Mesenchymal stem cell (in vitro differentiated cells and primary cell): ENCODE results near the gene CCDC97.

Experiments
- DNase-seq: peaks from one replicate; pipeline ENCODE4 v3.0.0-alpha.2; 2013
- H2AFZ ChIP-seq: one replicate; pipeline ENCODE4 v1.6.1; 2013; ENCODE audit warnings: low read depth, mild to moderate bottlenecking, control low read depth, inconsistent platforms, low read length, moderate library complexity
- H2AK5ac ChIP-seq: 2 replicates; pipeline ENCODE4 v1.6.1; 2013; ENCODE audit warnings: low read length, moderate library complexity, mild to moderate bottlenecking, inconsistent platforms; ENCODE audit not compliant: severe bottlenecking
- H2BK120ac ChIP-seq: one replicate; pipeline ENCODE4 v1.6.1; 2013; ENCODE audit warnings: low read depth, mild to moderate bottlenecking, inconsistent platforms, low read length, moderate library complexity
- H2BK12ac ChIP-seq, 2 experiments: one replicate each; pipeline ENCODE4 v1.6.1; 2013; ENCODE audit warnings: inconsistent platforms in 2 of 2, low read length in 2 of 2, mild to moderate bottlenecking in 2 of 2, moderate library complexity in 2 of 2, control low read depth in 1 of 2
- H2BK15ac ChIP-seq: one replicate; pipeline ENCODE4 v1.6.1; 2013; ENCODE audit warnings: mild to moderate bottlenecking, low read depth, inconsistent platforms; ENCODE audit not compliant: poor library complexity, severe bottlenecking
- H2BK5ac ChIP-seq: 2 replicates; pipeline ENCODE4 v1.6.1; 2013; ENCODE audit warnings: low read depth, mild to moderate bottlenecking, low read length, control low read depth, inconsistent platforms; ENCODE audit not compliant: poor library complexity, severe bottlenecking
- H3K14ac ChIP-seq, 2 experiments: one replicate each; pipeline ENCODE4 v1.6.1; 2013; ENCODE audit warnings: inconsistent platforms in 2 of 2, low read length in 2 of 2, control low read depth in 1 of 2, mild to moderate bottlenecking in 1 of 2, moderate library complexity in 1 of 2
- H3K18ac ChIP-seq, 2 experiments: one replicate each; pipeline ENCODE4 v1.6.1; 2013; ENCODE audit warnings: inconsistent platforms in 2 of 2, low read length in 2 of 2, control low read depth in 1 of 2, low read depth in 1 of 2, mild to moderate bottlenecking in 1 of 2
- H3K23ac ChIP-seq, 2 experiments: one replicate each; pipeline ENCODE4 v1.6.1; 2013; ENCODE audit warnings: inconsistent platforms in 2 of 2, low read length in 2 of 2, mild to moderate bottlenecking in 2 of 2, moderate library complexity in 2 of 2, control low read depth in 1 of 2
- H3K27ac ChIP-seq: 2 replicates; pipeline ENCODE4 v1.5.1; 2013; ENCODE audit warnings: mild to moderate bottlenecking, moderate library complexity, low read length, control low read depth, inconsistent platforms; ENCODE audit not compliant: poor library complexity, severe bottlenecking
- H3K27me3 ChIP-seq, 2 experiments: 2 replicates each; pipeline versions ENCODE4 v1.6.1 to v1.7.0; 2013; ENCODE audit warnings: low read length in 2 of 2, mild to moderate bottlenecking in 2 of 2, moderate library complexity in 2 of 2, control low read depth in 1 of 2, inconsistent platforms in 1 of 2; ENCODE audit not compliant: control insufficient read depth in 1 of 2, insufficient read depth in 1 of 2
- H3K36me3 ChIP-seq, 2 experiments: 2 replicates each; pipeline versions ENCODE4 v1.6.1 to v1.7.0; 2013; ENCODE audit warnings: low read length in 2 of 2, control low read depth in 1 of 2, inconsistent platforms in 1 of 2, low read depth in 1 of 2, mild to moderate bottlenecking in 1 of 2; ENCODE audit not compliant: insufficient read depth in 2 of 2, control insufficient read depth in 1 of 2
- H3K4ac ChIP-seq, 2 experiments: one replicate each; pipeline ENCODE4 v1.6.1; 2013; ENCODE audit warnings: inconsistent platforms in 2 of 2, low read length in 2 of 2, mild to moderate bottlenecking in 2 of 2, moderate library complexity in 2 of 2, control low read depth in 1 of 2, low read depth in 1 of 2
- H3K4me1 ChIP-seq: 2 replicates; pipeline ENCODE4 v1.6.1; 2013; ENCODE audit warnings: low read depth, low read length, control low read depth; ENCODE audit not compliant: control insufficient read depth, insufficient read depth
- H3K4me2 ChIP-seq: 2 replicates; pipeline ENCODE4 v1.6.1; 2013; ENCODE audit warnings: low read length, mild to moderate bottlenecking, inconsistent platforms; ENCODE audit not compliant: poor library complexity, severe bottlenecking
- H3K4me3 ChIP-seq, 2 experiments: 2 replicates each; pipeline versions ENCODE4 v1.5.1 to v1.7.0; 2013; ENCODE audit warnings: low read length in 2 of 2, mild to moderate bottlenecking in 2 of 2, control low read depth in 1 of 2, low read depth in 1 of 2; ENCODE audit not compliant: insufficient read depth in 1 of 2
- H3K79me1 ChIP-seq: replicated peaks from 2 replicates; pipeline ENCODE4 v1.6.1; 2013; ENCODE audit warnings: mild to moderate bottlenecking, control low read depth, low read length, inconsistent platforms; ENCODE audit not compliant: poor library complexity, severe bottlenecking
- H3K9ac ChIP-seq: 2 replicates; pipeline ENCODE4 v1.7.0; 2013; ENCODE audit warnings: mild to moderate bottlenecking, low read length, moderate library complexity
- H3K9me3 ChIP-seq: 2 replicates; pipeline ENCODE4 v1.7.0; 2013; ENCODE audit warnings: mild to moderate bottlenecking, low read length; ENCODE audit not compliant: control insufficient read depth
- H4K8ac ChIP-seq: one replicate; pipeline ENCODE4 v1.6.1; 2013; ENCODE audit warnings: inconsistent platforms, mild to moderate bottlenecking, low read length, moderate library complexity
- H4K91ac ChIP-seq: one replicate; pipeline ENCODE4 v1.6.1; 2013; ENCODE audit warnings: mild to moderate bottlenecking, low read length, inconsistent platforms
- WGBS: methylation state at CpG from one replicate; pipeline ENCODE4 v1.1.7; 2013; ENCODE audit warnings: mixed read lengths; 5-methylcytosine and 5-hydroxymethylcytosine counted together

CCDC97 gene

DNA sequence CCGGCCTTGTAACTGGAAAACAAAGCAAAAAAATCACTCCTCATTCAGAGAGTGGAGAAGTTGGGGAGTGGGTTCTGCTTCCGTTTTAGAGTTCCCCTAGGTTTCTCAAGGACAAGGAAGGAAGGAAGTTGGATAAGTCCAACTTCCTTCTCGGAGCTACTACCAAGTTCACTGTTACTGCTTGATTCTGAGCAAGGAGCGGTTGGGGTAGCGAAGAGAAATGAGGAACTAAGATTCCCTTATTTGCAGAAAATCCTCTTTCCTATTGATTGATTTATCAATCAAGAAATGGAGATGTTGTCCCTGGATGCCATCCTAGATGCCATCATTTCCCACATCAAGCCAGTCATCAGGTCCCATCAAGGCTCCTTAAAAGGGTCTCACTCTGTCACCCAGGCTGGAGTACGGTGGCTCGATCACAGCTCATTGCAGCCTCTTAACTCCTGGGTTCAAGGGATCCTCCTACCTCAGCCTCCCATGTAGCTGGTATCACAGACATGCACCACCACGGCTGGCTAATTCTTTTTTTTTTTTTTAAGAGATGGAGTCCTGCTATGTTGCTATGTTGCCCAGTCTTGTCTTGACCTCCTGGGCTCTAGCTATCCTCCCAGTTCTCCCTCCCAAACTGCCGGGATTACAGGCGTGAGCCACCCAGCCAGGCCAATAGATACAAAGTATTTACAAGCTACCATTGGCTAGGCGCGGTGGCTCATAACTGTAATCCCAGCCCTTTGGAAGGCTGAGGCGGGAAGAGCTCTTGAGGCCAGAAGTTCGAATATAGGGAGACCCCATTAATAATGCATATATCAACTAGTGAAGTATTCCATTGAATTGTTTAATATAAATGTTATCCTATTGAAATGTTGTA lies 54.8 kb downstream of the CCDC97 start:
- Histone ChIP-seq H2BK12ac (peak overlapping the region in 1 of 2 experiments; percentile 29), H3K14ac (no peak overlapping the region), H3K4me1 (peaks cover 29% of the 10 kb centered on the region), H2AFZ (peak overlapping the region; percentile 53), H2BK120ac (no peak overlapping the region), H3K9ac (peak overlapping the region; percentile 99), H3K79me1 (peaks cover 24% of the 10 kb centered on the region), H3K27ac (peak overlapping the region; percentile 91), H3K23ac (no peak overlapping the region), H3K4ac (peak overlapping the region; percentile 29 to 52), H2AK5ac (peak overlapping the region; percentile 76), H2BK15ac (no peak overlapping the region), H3K18ac (peak overlapping the region; percentile 18 to 34), H3K27me3 (no peaks in the 10 kb centered on the region), H3K36me3 (peaks cover 0 to 3% of the 10 kb centered on the region in 2 experiments), H2BK5ac (peak overlapping the region; percentile 94), H3K4me3 (peak overlapping the region; percentile 58 to 90), H4K8ac (peak overlapping the region; percentile 81), H3K4me2 (peak overlapping the region; percentile 86), H3K9me3 (no peaks in the 10 kb centered on the region), H4K91ac (peak overlapping the region; percentile 84)
- 84% methylated on average over 9 of the region's 14 CpGs for WGBS
- DNase-seq = no peak

DNA sequence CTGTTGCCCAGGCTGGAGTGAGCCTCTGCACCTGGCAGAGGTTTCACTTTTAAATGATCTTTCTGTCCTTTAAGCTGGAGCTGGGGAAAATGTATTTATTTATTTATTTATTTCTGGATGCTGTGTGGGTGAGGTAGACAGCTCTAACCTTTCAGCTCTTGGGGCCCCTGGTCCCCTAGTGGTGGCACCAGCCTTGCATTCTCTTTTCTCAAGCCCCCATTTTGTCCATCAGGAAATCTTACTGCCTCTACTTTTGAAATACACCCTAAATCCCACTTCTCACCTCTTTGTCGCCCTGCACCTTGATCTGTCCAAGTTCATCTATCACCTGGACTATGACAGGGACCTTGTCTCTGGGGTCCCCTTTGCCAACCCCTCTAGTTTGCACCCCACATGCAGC lies 56.1 kb downstream of the CCDC97 start:
- Histone ChIP-seq H3K14ac (no peak overlapping the region), H3K27ac (no peak overlapping the region), H3K9ac (no peak overlapping the region), H3K4me1 (peaks cover 29% of the 10 kb centered on the region), H3K79me1 (peaks cover 25% of the 10 kb centered on the region), H2BK120ac (no peak overlapping the region), H3K23ac (no peak overlapping the region), H2BK5ac (no peak overlapping the region), H3K4me3 (no peak overlapping the region), H3K36me3 (peaks cover 0 to 3% of the 10 kb centered on the region in 2 experiments), H2AK5ac (peak overlapping the region; percentile 73), H4K8ac (peak overlapping the region; percentile 64), H3K27me3 (no peaks in the 10 kb centered on the region), H2AFZ (no peak overlapping the region), H2BK12ac (peak overlapping the region in 1 of 2 experiments; percentile 93), H4K91ac (peak overlapping the region; percentile 86), H3K4ac (no peak overlapping the region), H3K18ac (no peak overlapping the region), H3K9me3 (no peaks in the 10 kb centered on the region), H2BK15ac (no peak overlapping the region), H3K4me2 (no peak overlapping the region)
- 98% methylated on average over 1 of the region's 1 CpG for WGBS
- DNase-seq = no peak

DNA sequence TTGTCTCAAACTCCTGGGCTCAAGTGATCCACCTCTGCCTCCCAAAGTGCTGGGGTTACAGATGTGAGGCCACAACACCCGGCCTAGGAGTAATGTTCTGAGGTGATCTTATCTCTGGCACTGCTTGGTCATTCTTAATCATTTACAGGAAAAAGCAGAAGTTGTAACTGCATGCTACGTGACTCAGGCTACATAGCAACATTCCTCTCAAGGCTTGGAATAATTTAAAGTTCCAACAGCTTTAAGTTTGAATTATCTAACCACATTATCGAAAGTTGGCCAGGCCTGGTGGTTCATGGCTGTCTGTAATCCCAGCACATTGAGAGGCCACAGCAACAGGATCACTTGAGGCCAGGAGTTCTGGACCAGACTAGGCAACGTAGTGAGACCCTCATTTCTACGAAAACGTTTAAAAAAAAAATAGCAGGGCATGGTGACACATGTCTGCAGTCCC lies 57.9 kb downstream of the CCDC97 start:
- H3K18ac ChIP-seq = peak overlapping the region; percentile 70 to 91
- H3K23ac ChIP-seq = no peak overlapping the region
- H3K4me1 ChIP-seq = peaks cover 29% of the 10 kb centered on the region
- H2AFZ ChIP-seq = no peak overlapping the region
- H3K4ac ChIP-seq = peak overlapping the region in 1 of 2 experiments; percentile 17
- peaks cover 0 to 3% of the 10 kb centered on the region in 2 experiments for H3K36me3 ChIP-seq
- H3K4me3 ChIP-seq = no peak overlapping the region
- no peak overlapping the region for H2BK12ac ChIP-seq
- H3K4me2 ChIP-seq = peak overlapping the region; percentile 1
- H2AK5ac ChIP-seq = peak overlapping the region; percentile 94
- H3K14ac ChIP-seq = no peak overlapping the region
- DNase-seq = peak; percentile 90
- WGBS = 29% methylated on average over 6 of the region's 6 CpGs
- H2BK5ac ChIP-seq = peak overlapping the region; percentile 74
- H3K9ac ChIP-seq = peak overlapping the region; percentile 79
- peak overlapping the region; percentile 27 for H4K91ac ChIP-seq
- peaks cover 27% of the 10 kb centered on the region for H3K79me1 ChIP-seq
- H2BK120ac ChIP-seq = peak overlapping the region; percentile 68
- H4K8ac ChIP-seq = peak overlapping the region; percentile 85
- no peaks in the 10 kb centered on the region for H3K9me3 ChIP-seq
- H3K27me3 ChIP-seq = no peaks in the 10 kb centered on the region
- peak overlapping the region; percentile 96 for H3K27ac ChIP-seq
- H2BK15ac ChIP-seq = no peak overlapping the region

DNA sequence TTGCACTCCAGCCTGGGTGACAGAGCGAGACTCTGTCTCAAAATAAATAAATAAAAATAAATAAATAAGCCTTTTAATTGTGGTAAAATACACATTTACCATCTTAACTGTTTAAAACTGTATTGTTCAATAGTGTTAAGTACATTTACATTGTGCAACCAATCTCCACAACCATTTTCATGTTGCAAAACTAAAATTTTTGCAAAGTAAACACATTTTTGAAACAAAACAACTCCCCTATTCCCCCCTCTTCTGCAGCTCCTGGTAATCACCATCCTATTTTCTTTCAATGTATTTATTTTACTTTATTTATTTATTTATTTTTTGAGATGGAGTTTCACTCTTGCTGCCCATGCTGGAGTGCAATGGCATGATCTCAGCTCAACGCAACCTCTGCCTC lies 59.8 kb downstream of the CCDC97 start:
- Histone ChIP-seq H3K9ac (no peak overlapping the region), H3K4me1 (peaks cover 32% of the 10 kb centered on the region), H3K4me3 (no peak overlapping the region), H3K4ac (no peak overlapping the region), H2AFZ (no peak overlapping the region), H3K14ac (no peak overlapping the region), H4K8ac (no peak overlapping the region), H2AK5ac (no peak overlapping the region), H2BK120ac (no peak overlapping the region), H3K27me3 (no peaks in the 10 kb centered on the region), H3K79me1 (peaks cover 24% of the 10 kb centered on the region), H3K27ac (no peak overlapping the region), H2BK5ac (no peak overlapping the region), H3K23ac (no peak overlapping the region), H3K9me3 (no peaks in the 10 kb centered on the region), H3K36me3 (peaks cover 0 to 3% of the 10 kb centered on the region in 2 experiments), H2BK12ac (no peak overlapping the region), H4K91ac (no peak overlapping the region), H3K18ac (no peak overlapping the region), H2BK15ac (no peak overlapping the region), H3K4me2 (no peak overlapping the region)
- no peak for DNase-seq
- WGBS = 100% methylated on average over 1 of the region's 2 CpGs
